ENCODE results near the gene FRMD8.
"Not testable (repeated sequence)": the region's sequence is repeated elsewhere in the genome, so short reads cannot be mapped to it uniquely, and the experiment has no call there.

FRMD8 gene

GRCh38 chr11:65435981-65436411, 49.6 kb downstream of the FRMD8 start:
- DNase-seq (ENCODE audit: low read depth in 1 of 2, low spot score in 1 of 2), result no peak

GRCh38 chr11:65436412-65437032, 50.1 kb downstream of the FRMD8 start:
- DNase-seq (ENCODE audit: low read depth in 1 of 2, low spot score in 1 of 2), result no peak

GRCh38 chr11:65437436-65438227, 51.2 kb downstream of the FRMD8 start:
- DNase-seq (ENCODE audit: low read depth in 1 of 2, low spot score in 1 of 2), result no peak

GRCh38 chr11:65438257-65439151, 52.1 kb downstream of the FRMD8 start:
- no peak for DNase-seq (ENCODE audit: low read depth in 1 of 2, low spot score in 1 of 2)

- DNase-seq (ENCODE audit: low read depth in 1 of 2, low spot score in 1 of 2), result no peak
These were observed 53.1 kb downstream of the FRMD8 start for GRCh38 chr11:65439331-65440181.

- no peak for DNase-seq (ENCODE audit: low read depth in 1 of 2, low spot score in 1 of 2)
These were observed 54.5 kb downstream of the FRMD8 start for GRCh38 chr11:65440831-65441499.

- no peak for DNase-seq (ENCODE audit: low read depth in 1 of 2, low spot score in 1 of 2)
These were observed 56.5 kb downstream of the FRMD8 start for GRCh38 chr11:65442842-65443331.

GRCh38 chr11:65444314-65445051, 58.0 kb downstream of the FRMD8 start:
- DNase-seq (ENCODE audit: low read depth in 1 of 2, low spot score in 1 of 2), result no peak

GRCh38 chr11:65445101-65445603, 58.7 kb downstream of the FRMD8 start:
- DNase-seq (ENCODE audit: low read depth in 1 of 2, low spot score in 1 of 2), result no peak

- no peak for DNase-seq (ENCODE audit: low read depth in 1 of 2, low spot score in 1 of 2)
These were observed 59.4 kb downstream of the FRMD8 start for GRCh38 chr11:65445604-65446445.

GRCh38 chr11:65446446-65447277, 60.2 kb downstream of the FRMD8 start:
- no peak for DNase-seq (ENCODE audit: low read depth in 1 of 2, low spot score in 1 of 2)

- DNase-seq (ENCODE audit: low read depth in 1 of 2, low spot score in 1 of 2), result no peak
These were observed 61.6 kb downstream of the FRMD8 start for GRCh38 chr11:65448074-65448417.

GRCh38 chr11:65448418-65449105, 62.1 kb downstream of the FRMD8 start:
- DNase-seq (ENCODE audit: low read depth in 1 of 2, low spot score in 1 of 2), result no peak

- DNase-seq (ENCODE audit: low read depth in 1 of 2, low spot score in 1 of 2), result not testable (repeated sequence)
These were observed 64.9 kb downstream of the FRMD8 start for GRCh38 chr11:65451301-65451700.

GRCh38 chr11:65452259-65452658, 65.8 kb downstream of the FRMD8 start:
- not testable (repeated sequence) for DNase-seq (ENCODE audit: low read depth in 1 of 2, low spot score in 1 of 2)

GRCh38 chr11:65452806-65453490, 66.5 kb downstream of the FRMD8 start:
- DNase-seq (ENCODE audit: low read depth in 1 of 2, low spot score in 1 of 2), result no peak

Data from activated CD4-positive, alpha-beta T cell treated with anti-CD3 and anti-CD28 coated beads, Interleukin-2, amount 50 U/mL, for 24 hours (primary cell).